Progenitor cell of endocrine pancreas (in vitro differentiated cells): ENCODE measurements around the gene OR11H7. TPM values are rescaled to one million over a fixed set of nuclear protein-coding genes. Genes with fewer than 3 reads are reported as not detected.
"Not testable (repeated sequence)": the region's sequence is repeated elsewhere in the genome, so short reads cannot be mapped to it uniquely, and the experiment has no call there.

Experiments
- DNase-seq: peaks from one replicate; pipeline ENCODE4 v3.0.0; 2021; ENCODE audit warnings: low spot score; ENCODE audit not compliant: unreplicated experiment
- H3K27ac Mint-ChIP-seq: 2 replicates; pipeline ENCODE4 v1.8.0; 2021; ENCODE audit warnings: mild to moderate bottlenecking, moderate library complexity, mixed read lengths
- H3K27me3 Mint-ChIP-seq: 2 replicates; pipeline ENCODE4 v1.8.0; 2021; ENCODE audit warnings: mixed read lengths
- H3K36me3 Mint-ChIP-seq: 2 replicates; pipeline ENCODE4 v1.8.0; 2022; ENCODE audit warnings: mixed read lengths; ENCODE audit not compliant: insufficient read depth
- H3K4me1 Mint-ChIP-seq: 2 replicates; pipeline ENCODE4 v1.8.0; 2021; ENCODE audit warnings: low read depth, mixed read lengths
- H3K4me3 Mint-ChIP-seq: 2 replicates; pipeline ENCODE4 v1.8.0; 2021; ENCODE audit warnings: low read depth, mild to moderate bottlenecking, moderate library complexity, mixed read lengths
- H3K9me3 Mint-ChIP-seq: 2 replicates; pipeline ENCODE4 v1.8.0; 2021; ENCODE audit warnings: low read depth, mixed read lengths
- total RNA-seq: library from RNA; stranded (reverse); gene quantifications from 2 replicates; pipeline ENCODE4 v1.2.1, GENCODE V29; 2021
- TF ChIP-seq, protein P1 (sequence below): fragments of 200-600 bp; sonication (generic); IDR thresholded peaks from one replicate; pipeline ENCODE4 v1.5.0; 2021; ENCODE audit warnings: antibody characterized with exemption, mild to moderate bottlenecking; ENCODE audit not compliant: unreplicated experiment

The OR11H7 gene
- total RNA-seq, 1 donor from 2014 or later = not detected

DNA sequence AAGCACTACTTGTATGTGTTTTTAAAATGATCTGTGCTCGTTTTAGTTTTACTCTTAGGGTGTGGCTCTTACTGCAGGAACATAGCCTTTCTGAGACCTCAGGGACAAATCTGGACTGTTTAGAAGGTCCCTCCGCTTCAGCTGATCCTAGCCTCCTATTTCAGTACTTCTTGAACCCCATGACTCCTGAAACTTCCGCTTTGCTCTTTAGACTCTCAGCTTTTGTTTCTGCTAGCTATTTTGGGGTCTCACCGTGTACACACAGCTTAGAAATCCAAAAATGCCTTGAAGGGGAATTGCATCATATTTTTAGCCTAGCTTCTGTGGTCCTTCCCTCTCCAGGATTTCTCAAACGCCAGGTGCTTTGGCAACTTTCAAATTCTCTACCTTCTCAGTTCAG, 29.8 kb upstream of the OR11H7 start:
- TF ChIP-seq, protein P1, sequence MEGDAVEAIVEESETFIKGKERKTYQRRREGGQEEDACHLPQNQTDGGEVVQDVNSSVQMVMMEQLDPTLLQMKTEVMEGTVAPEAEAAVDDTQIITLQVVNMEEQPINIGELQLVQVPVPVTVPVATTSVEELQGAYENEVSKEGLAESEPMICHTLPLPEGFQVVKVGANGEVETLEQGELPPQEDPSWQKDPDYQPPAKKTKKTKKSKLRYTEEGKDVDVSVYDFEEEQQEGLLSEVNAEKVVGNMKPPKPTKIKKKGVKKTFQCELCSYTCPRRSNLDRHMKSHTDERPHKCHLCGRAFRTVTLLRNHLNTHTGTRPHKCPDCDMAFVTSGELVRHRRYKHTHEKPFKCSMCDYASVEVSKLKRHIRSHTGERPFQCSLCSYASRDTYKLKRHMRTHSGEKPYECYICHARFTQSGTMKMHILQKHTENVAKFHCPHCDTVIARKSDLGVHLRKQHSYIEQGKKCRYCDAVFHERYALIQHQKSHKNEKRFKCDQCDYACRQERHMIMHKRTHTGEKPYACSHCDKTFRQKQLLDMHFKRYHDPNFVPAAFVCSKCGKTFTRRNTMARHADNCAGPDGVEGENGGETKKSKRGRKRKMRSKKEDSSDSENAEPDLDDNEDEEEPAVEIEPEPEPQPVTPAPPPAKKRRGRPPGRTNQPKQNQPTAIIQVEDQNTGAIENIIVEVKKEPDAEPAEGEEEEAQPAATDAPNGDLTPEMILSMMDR = no peak
- H3K27ac Mint-ChIP-seq = no peak overlapping the region
- H3K36me3 Mint-ChIP-seq = peaks cover 2% of the 10 kb centered on the region
- no peaks in the 10 kb centered on the region for H3K27me3 Mint-ChIP-seq
- no peak for DNase-seq
- H3K4me3 Mint-ChIP-seq = no peak overlapping the region
- H3K9me3 Mint-ChIP-seq = peaks cover 49% of the 10 kb centered on the region
- H3K4me1 Mint-ChIP-seq = no peaks in the 10 kb centered on the region

DNA sequence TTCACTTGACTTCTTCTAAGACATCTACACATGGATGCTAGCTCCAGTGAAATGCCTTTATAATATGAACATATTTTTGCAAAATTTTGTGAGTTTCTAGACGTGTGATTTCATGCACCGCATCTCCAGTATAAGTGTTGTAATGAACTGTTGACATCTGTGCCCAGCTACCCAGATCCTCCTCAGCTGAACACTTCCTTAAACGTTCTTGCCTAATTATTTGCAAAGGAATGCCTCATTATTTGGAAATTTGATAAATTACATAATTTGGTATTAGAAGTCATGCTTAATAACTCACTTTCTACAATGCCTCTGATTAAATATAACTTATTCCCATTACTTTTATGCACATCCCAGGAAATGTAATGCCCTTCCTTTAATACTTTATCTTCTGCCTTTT, 24.1 kb upstream of the OR11H7 start:
- DNase-seq = no peak
- H3K4me3 Mint-ChIP-seq = no peak overlapping the region
- peaks cover 49% of the 10 kb centered on the region for H3K9me3 Mint-ChIP-seq
- peaks cover 2% of the 10 kb centered on the region for H3K36me3 Mint-ChIP-seq
- H3K27me3 Mint-ChIP-seq = no peaks in the 10 kb centered on the region
- TF ChIP-seq, protein P1 = no peak
- H3K4me1 Mint-ChIP-seq = no peaks in the 10 kb centered on the region
- H3K27ac Mint-ChIP-seq = no peak overlapping the region

DNA sequence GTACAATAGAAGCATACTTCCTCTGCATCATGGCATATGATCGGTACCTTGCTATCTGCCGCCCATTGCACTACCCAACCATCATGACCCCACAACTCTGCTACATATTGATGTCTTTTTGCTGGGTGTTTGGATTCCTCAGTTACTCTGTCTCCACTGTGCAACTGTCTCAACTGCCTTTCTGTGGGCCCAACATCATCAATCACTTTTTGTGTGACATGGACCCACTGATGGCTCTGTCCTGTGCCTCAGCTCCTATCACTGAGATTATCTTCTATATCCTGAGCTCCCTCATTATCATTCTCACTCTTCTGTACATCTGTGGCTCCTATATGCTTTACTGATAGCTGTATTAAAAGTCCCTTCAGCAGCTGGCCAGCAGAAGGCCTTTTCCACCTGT, 19.2 kb upstream of the OR11H7 start:
- H3K4me3 Mint-ChIP-seq = no peak overlapping the region
- H3K36me3 Mint-ChIP-seq = peaks cover 7% of the 10 kb centered on the region
- no peak overlapping the region for H3K27ac Mint-ChIP-seq
- TF ChIP-seq, protein P1 = no peak
- H3K9me3 Mint-ChIP-seq = peaks cover 54% of the 10 kb centered on the region
- no peak for DNase-seq
- no peaks in the 10 kb centered on the region for H3K4me1 Mint-ChIP-seq
- no peaks in the 10 kb centered on the region for H3K27me3 Mint-ChIP-seq

DNA sequence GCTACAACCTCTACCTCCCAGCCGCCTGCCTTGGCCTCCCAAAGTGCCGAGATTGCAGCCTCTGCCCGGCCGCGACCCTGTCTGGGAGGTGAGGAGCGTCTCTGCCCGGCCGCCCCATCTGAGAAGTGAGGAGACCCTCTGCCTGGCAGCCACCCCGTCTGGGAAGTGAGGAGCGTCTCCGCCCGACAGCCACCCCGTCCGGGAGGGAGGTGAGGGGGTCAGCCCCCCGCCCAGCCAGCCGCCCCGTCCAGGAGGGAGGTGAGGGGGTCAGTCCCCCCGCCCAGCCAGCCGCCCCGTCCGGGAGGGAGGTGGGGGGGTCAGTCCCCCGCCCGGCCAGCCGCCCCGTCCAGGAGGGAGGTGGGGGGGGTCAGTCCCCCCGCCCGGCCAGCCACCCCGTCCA, 16.4 kb upstream of the OR11H7 start:
- H3K4me1 Mint-ChIP-seq, DNase-seq, H3K27me3 Mint-ChIP-seq, H3K36me3 Mint-ChIP-seq, H3K27ac Mint-ChIP-seq, H3K4me3 Mint-ChIP-seq: not testable (repeated sequence)
- H3K9me3 Mint-ChIP-seq = peaks cover 53% of the 10 kb centered on the region

DNA sequence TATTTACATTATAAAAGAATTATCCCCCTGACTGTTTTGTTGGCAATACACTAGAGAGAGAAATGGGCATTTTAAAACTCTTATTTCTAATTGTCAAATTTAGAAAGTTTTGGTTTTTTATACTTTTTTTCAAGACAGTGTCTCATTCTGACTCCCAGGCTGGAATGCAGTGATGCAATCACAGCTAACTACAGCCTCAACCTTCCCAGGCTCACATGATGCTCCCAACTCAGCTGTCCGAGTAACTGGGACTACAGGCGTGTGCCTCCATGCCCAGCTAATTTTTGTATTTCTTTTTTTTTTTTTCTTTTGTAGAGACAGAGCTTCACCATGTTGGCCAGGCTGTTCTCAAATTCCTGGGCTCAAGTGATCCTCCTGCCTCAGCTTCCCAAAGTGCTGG, 13.6 kb upstream of the OR11H7 start:
- TF ChIP-seq, protein P1 = no peak
- peaks cover 43% of the 10 kb centered on the region for H3K9me3 Mint-ChIP-seq
- H3K4me3 Mint-ChIP-seq = no peak overlapping the region
- no peak overlapping the region for H3K27ac Mint-ChIP-seq
- H3K4me1 Mint-ChIP-seq = no peaks in the 10 kb centered on the region
- DNase-seq = no peak
- H3K27me3 Mint-ChIP-seq = no peaks in the 10 kb centered on the region
- H3K36me3 Mint-ChIP-seq = peaks cover 9% of the 10 kb centered on the region

DNA sequence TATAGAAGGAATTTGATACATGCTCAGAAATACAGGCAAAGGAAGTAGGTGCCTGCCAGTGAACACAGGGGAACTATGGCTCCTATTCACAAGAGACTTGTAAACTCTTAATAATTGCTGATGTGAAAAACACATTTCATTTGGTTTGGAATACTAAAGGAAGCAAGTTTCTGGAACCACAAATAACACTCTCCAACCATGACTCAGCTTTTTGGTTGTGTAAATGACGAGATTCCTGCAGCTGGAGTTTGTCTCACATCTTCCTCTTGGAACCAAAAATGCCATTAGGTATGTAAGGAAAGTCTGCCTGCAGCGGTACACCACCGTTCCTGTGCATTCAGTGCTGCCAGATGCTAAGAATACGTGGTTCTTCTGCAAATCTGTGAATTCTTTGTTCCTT, 9.7 kb upstream of the OR11H7 start:
- no peak for DNase-seq
- no peak overlapping the region for H3K4me3 Mint-ChIP-seq
- TF ChIP-seq, protein P1 = no peak
- no peaks in the 10 kb centered on the region for H3K4me1 Mint-ChIP-seq
- peaks cover 35% of the 10 kb centered on the region for H3K9me3 Mint-ChIP-seq
- no peaks in the 10 kb centered on the region for H3K27me3 Mint-ChIP-seq
- peaks cover 3% of the 10 kb centered on the region for H3K36me3 Mint-ChIP-seq
- H3K27ac Mint-ChIP-seq = no peak overlapping the region
